ENCODE results near the gene TNFAIP8L1.

DNA sequence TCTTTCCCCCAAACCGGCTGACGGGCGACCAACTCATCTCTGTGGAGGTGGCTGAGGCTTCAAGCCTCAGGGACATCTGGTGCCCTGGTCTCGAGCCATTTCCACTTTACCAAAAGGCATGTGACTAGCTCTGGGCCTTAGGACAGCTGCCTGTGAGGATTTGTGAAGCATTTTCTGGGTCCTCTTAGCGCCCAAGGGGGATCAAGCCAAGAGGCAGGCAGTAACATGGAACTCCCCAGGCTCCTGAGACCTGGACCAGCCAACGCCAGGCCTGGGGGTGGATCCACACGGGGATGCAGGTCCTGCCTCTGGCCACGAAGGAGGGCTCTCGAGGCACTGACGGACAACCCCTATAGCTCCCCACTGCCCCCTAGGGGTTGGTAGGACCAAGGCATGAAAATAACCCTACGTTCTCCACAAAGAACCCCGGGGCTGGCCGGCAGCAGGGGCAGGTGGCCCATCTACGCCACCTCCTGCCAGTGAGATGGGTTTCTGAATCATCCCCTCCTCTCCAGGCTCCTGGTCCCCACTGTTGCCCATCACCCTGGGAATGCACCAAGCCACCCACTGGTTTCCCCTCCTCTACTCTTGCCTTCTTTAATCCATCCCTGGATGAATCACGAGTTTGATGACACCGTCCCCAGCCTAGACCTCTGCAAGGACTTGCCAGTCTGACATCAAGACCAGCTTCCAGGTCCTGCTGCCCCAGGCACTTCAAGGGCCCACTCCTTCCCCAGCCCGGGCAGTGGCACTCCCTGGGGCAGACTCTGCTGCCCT is 37.8 kb downstream of the TNFAIP8L1 start:
- TF ChIP-seq, protein P1, sequence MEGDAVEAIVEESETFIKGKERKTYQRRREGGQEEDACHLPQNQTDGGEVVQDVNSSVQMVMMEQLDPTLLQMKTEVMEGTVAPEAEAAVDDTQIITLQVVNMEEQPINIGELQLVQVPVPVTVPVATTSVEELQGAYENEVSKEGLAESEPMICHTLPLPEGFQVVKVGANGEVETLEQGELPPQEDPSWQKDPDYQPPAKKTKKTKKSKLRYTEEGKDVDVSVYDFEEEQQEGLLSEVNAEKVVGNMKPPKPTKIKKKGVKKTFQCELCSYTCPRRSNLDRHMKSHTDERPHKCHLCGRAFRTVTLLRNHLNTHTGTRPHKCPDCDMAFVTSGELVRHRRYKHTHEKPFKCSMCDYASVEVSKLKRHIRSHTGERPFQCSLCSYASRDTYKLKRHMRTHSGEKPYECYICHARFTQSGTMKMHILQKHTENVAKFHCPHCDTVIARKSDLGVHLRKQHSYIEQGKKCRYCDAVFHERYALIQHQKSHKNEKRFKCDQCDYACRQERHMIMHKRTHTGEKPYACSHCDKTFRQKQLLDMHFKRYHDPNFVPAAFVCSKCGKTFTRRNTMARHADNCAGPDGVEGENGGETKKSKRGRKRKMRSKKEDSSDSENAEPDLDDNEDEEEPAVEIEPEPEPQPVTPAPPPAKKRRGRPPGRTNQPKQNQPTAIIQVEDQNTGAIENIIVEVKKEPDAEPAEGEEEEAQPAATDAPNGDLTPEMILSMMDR (IDR thresholded peaks at IDR 0.05 in 8 of 11, conservative IDR thresholded peaks at IDR 0.05 in 3 of 11) = peak in 7 of 11 experiments; percentile 24 to 52 (median 43)
- no peak for TF ChIP-seq POLR2A (IDR thresholded peaks at IDR 0.05)

Data from spleen (tissue), 7 donors.